B cell (primary cell): ENCODE measurements around the gene PTPRN2. TPM values are rescaled to one million over a fixed set of nuclear protein-coding genes. Genes with fewer than 3 reads are reported as not detected.

Experiments used
- ATAC-seq: fragments of 200-7000 bp; cut with Tn5 transposase; one replicate; pipeline ENCODE4 v1.10.0; 2021; ENCODE audit warnings: low read depth, mild to moderate bottlenecking, moderate number of reproducible peaks, moderate library complexity
- CTCF ChIA-PET: fragments of 350-600 bp; sonication (Branson Sonifier 250); formaldehyde crosslinking; loops from one replicate; lab custom pipeline; 2021; ENCODE audit warnings: antibody characterized with exemption, inconsistent platforms; lab: Charles Lee
- POLR2A ChIA-PET: fragments of 350-600 bp; sonication (Branson Sonifier 250); formaldehyde crosslinking; loops from one replicate; lab custom pipeline; 2021; ENCODE audit warnings: antibody characterized with exemption; lab: Charles Lee
- DNase-seq: peaks from one replicate; pipeline ENCODE4 v3.0.0; 2013
- H2AFZ ChIP-seq: 2 replicates; pipeline ENCODE4 v1.6.1; 2012; ENCODE audit warnings: mild to moderate bottlenecking, low read depth, low read length; ENCODE audit not compliant: insufficient read depth, poor library complexity, severe bottlenecking
- H3K27ac ChIP-seq, 2 donors: 1 replicate in 1 of 2; 2 replicates in 1 of 2; pipeline ENCODE4 v1.5.1; 2012 to 2013; ENCODE audit warnings: low read length in 2 of 2, mild to moderate bottlenecking in 2 of 2, moderate library complexity in 1 of 2
- H3K27me3 ChIP-seq, 4 experiments: fragments of 200-600 bp in 1 of 4; sonication (generic) in 1 of 4; replicated peaks in 1 of 4; 1 replicate in 2 of 4; 2 replicates in 2 of 4; pipeline versions ENCODE4 v1.6.1 to v1.7.0; 2013 to 2016; ENCODE audit warnings: low read length in 3 of 4, mild to moderate bottlenecking in 2 of 4, mixed read lengths in 1 of 4, moderate library complexity in 1 of 4; ENCODE audit not compliant: insufficient read depth in 4 of 4, control insufficient read depth in 3 of 4; ENCODE audit errors: control extremely low read depth in 1 of 4
- H3K36me3 ChIP-seq, 2 experiments: replicated peaks in 1 of 2; 1 replicate in 1 of 2; 2 replicates in 1 of 2; pipeline versions ENCODE4 v1.6.1 to v1.7.1; 2013; ENCODE audit warnings: low read length in 1 of 2; ENCODE audit not compliant: insufficient read depth in 2 of 2, control insufficient read depth in 1 of 2; ENCODE audit errors: control extremely low read depth in 1 of 2, extremely low read depth in 1 of 2
- H3K4me1 ChIP-seq, 2 donors: fragments of 200-600 bp in 1 of 2; sonication (generic) in 1 of 2; 1 replicate in 1 of 2; 2 replicates in 1 of 2; pipeline versions ENCODE4 v1.5.1 to v1.6.1; 2013 to 2017; ENCODE audit warnings: low read length in 2 of 2; ENCODE audit not compliant: control insufficient read depth in 2 of 2, insufficient read depth in 2 of 2
- H3K4me2 ChIP-seq: replicated peaks from 2 replicates; pipeline ENCODE3; 2012; ENCODE audit warnings: mild to moderate bottlenecking, low read depth, low read length; ENCODE audit not compliant: poor library complexity, severe bottlenecking
- H3K4me3 ChIP-seq, 5 experiments: fragments of 200-600 bp in 1 of 5; sonication (generic) in 1 of 5; 1 replicate in 3 of 5; 2 replicates in 2 of 5; pipeline versions ENCODE4 v1.5.1 to v1.7.0; 2011 to 2016; ENCODE audit warnings: low read length in 4 of 5, mild to moderate bottlenecking in 4 of 5, low read depth in 2 of 5, control low read depth in 1 of 5, moderate library complexity in 1 of 5; ENCODE audit not compliant: insufficient read depth in 1 of 5; ENCODE audit errors: control extremely low read depth in 1 of 5, extremely low read depth in 1 of 5
- H3K79me2 ChIP-seq: fragments of 200-600 bp; sonication (generic); one replicate; pipeline ENCODE4 v1.6.0; 2016; ENCODE audit warnings: low read length; ENCODE audit not compliant: control insufficient read depth, insufficient read depth
- H3K9ac ChIP-seq: fragments of 200-600 bp; sonication (generic); 2 replicates; pipeline ENCODE4 v1.6.1; 2017; ENCODE audit warnings: mild to moderate bottlenecking, low read length, moderate library complexity
- H3K9me3 ChIP-seq, 3 donors: one replicate each; pipeline versions ENCODE4 v1.6.1 to v1.7.1; 2013; ENCODE audit warnings: low read length in 2 of 3; ENCODE audit not compliant: control insufficient read depth in 2 of 3, insufficient read depth in 1 of 3; ENCODE audit errors: control extremely low read depth in 1 of 3
- H4K20me1 ChIP-seq: 2 replicates; pipeline ENCODE4 v1.6.0; 2012; ENCODE audit warnings: mild to moderate bottlenecking, low read length; ENCODE audit not compliant: insufficient read depth, control insufficient read depth, poor library complexity, severe bottlenecking
- H3K27ac Mint-ChIP-seq: one replicate; pipeline ENCODE4 v1.8.0; 2021; ENCODE audit warnings: mixed read lengths
- H3K27me3 Mint-ChIP-seq: one replicate; pipeline ENCODE4 v1.8.0; 2021; ENCODE audit warnings: mixed read lengths
- H3K4me1 Mint-ChIP-seq: one replicate; pipeline ENCODE4 v1.8.0; 2021; ENCODE audit warnings: mixed read lengths
- H3K4me3 Mint-ChIP-seq: one replicate; pipeline ENCODE4 v1.8.0; 2021; ENCODE audit warnings: mixed read lengths
- H3K9me3 Mint-ChIP-seq: one replicate; pipeline ENCODE4 v1.8.0; 2022; ENCODE audit warnings: mixed read lengths; ENCODE audit not compliant: insufficient read depth
- EZH2 ChIP-seq: IDR thresholded peaks from 2 replicates; pipeline ENCODE4 v1.6.1; 2012; ENCODE audit warnings: borderline replicate concordance, low read depth, mild to moderate bottlenecking, moderate library complexity, low read length; ENCODE audit not compliant: insufficient read depth, poor library complexity, severe bottlenecking
- WGBS: methylation state at CpG from one replicate; pipeline ENCODE4 v1.1.5; 2013; ENCODE audit warnings: missing lambda C conversion rate; ENCODE audit not compliant: insufficient coverage; 5-methylcytosine and 5-hydroxymethylcytosine counted together
- intact Hi-C: fragments of 100-400 bp; cut with micrococcal nuclease; formaldehyde crosslinking; loops from one replicate; pipeline ENCODE4 v1.10.0; 2022
- polyA plus RNA-seq: library from polyadenylated mRNA; depleted of rRNA; stranded (reverse); fragments of >200 nt; gene quantifications from 2 replicates; pipeline ENCODE4 v1.2.3, GENCODE V29; 2012
- total RNA-seq, 2 donors: library from RNA; stranded (reverse); fragments of 120-200 nt in 1 of 2; gene quantifications; 1 replicate in 1 of 2; 2 replicates in 1 of 2; pipeline versions ENCODE4 v1.2.3 to v1.2.4, GENCODE V29; 2013 to 2022
- TF ChIP-seq, protein P1 (sequence below): fragments of 200-600 bp; IDR thresholded peaks from one replicate; pipeline ENCODE4 v1.8.0; 2022; ENCODE audit warnings: antibody characterized with exemption, mild to moderate bottlenecking

PTPRN2 gene
- total and polyA plus RNA-seq, 2 donors (not counting 1 experiment from before 2014, with no cell fraction given) = 2.0 to 5.0 TPM

DNA sequence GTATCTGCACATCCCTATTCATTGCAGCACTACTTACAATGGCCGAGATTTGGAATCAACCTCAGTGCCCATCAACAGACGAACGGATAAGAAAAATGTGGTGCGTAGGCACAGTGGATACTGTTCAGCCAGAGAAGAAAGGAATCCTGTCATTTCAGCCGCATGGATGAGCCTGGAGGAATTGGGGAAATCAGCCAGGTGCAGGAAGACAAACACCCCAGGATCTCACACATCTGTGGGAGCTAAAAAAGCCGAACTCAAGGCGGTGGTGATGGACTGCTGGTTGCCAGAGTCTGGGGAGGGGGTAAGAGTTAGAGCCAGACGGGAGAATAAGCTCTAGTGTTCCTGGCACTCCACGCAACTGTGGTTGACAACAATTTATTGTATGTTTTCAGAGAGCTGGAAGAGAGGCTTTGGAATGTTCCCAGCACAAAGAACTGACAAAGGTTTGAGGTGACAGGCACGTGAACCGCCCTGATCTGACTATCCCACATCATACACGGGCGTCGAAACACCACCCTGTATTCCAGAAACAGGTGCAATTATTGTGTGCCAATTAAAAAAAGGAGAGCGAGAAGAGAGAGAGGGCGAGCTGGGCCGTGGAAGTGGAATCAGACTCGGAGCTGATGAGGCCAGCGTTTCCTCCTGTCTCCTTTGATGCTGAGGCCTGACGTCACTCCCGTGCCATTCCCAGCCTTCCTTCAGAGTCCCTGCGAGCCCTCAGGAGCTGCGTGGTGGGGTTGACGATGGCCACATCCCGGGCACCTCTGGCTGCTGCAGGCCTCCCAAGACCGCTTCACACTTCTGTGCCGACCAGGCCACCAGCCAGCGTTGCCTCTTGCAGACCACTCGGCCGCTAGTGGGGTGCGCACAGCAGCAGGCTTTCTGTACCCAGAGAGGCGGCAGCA, 1061.4 kb downstream of the PTPRN2 start:
- no peak for ATAC-seq
- no peak overlapping the region for H3K4me3 ChIP-seq
- no peak overlapping the region for H3K4me3 Mint-ChIP-seq
- no peaks in the 10 kb centered on the region for H3K4me1 Mint-ChIP-seq
- no peaks in the 10 kb centered on the region for H3K4me1 ChIP-seq
- no peak overlapping the region for H3K27ac ChIP-seq
- DNase-seq = no peak
- no peak overlapping the region for H3K27ac Mint-ChIP-seq
- 83% methylated on average over 30 of the region's 32 CpGs for WGBS
- no peak overlapping the region for H3K4me2 ChIP-seq
- H3K9me3 ChIP-seq = peaks cover 0 to 33% (median 0%) of the 10 kb centered on the region in 3 donors
- intact Hi-C loops = no loop called here
- H2AFZ ChIP-seq = no peak overlapping the region
- H3K27me3 Mint-ChIP-seq = peaks cover 3% of the 10 kb centered on the region
- CTCF ChIA-PET = no interaction called here
- no peaks in the 10 kb centered on the region for H3K36me3 ChIP-seq
- TF ChIP-seq, protein P1, sequence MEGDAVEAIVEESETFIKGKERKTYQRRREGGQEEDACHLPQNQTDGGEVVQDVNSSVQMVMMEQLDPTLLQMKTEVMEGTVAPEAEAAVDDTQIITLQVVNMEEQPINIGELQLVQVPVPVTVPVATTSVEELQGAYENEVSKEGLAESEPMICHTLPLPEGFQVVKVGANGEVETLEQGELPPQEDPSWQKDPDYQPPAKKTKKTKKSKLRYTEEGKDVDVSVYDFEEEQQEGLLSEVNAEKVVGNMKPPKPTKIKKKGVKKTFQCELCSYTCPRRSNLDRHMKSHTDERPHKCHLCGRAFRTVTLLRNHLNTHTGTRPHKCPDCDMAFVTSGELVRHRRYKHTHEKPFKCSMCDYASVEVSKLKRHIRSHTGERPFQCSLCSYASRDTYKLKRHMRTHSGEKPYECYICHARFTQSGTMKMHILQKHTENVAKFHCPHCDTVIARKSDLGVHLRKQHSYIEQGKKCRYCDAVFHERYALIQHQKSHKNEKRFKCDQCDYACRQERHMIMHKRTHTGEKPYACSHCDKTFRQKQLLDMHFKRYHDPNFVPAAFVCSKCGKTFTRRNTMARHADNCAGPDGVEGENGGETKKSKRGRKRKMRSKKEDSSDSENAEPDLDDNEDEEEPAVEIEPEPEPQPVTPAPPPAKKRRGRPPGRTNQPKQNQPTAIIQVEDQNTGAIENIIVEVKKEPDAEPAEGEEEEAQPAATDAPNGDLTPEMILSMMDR = no peak
- no peak for TF ChIP-seq EZH2
- POLR2A ChIA-PET = no interaction called here
- H3K27me3 ChIP-seq = no peaks in the 10 kb centered on the region
- H3K79me2 ChIP-seq = no peaks in the 10 kb centered on the region
- H3K9ac ChIP-seq = no peak overlapping the region
- H3K9me3 Mint-ChIP-seq = peaks cover 2% of the 10 kb centered on the region
- H4K20me1 ChIP-seq = no peaks in the 10 kb centered on the region

DNA sequence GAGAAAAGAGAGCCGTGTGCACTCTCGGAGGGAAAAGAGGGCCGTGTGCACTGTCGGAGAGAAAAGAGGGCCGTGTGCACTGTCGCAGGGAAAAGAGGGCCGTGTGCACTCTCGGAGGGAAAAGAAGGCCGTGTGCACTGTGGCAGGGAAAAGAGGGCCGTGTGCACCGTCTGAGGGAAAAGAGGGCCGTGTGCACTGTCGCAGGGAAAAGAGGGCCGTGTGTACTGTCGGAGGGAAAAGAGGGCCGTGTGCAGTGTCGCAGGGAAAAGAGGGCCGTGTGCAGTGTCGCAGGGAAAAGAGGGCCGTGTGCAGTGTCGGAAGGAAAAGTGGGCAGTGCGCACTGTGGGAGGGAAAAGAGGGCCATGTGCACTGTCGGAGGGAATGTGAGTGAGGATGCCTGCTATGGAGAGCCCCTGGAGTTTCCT, 1062.1 kb downstream of the PTPRN2 start:
- Histone ChIP-seq H3K9ac (no peak overlapping the region), H2AFZ (no peak overlapping the region), H4K20me1 (no peaks in the 10 kb centered on the region), H3K27ac (no peak overlapping the region), H3K27me3 (no peaks in the 10 kb centered on the region), H3K9me3 (peaks cover 0 to 33% (median 0%) of the 10 kb centered on the region in 3 donors), H3K4me1 (no peaks in the 10 kb centered on the region), H3K4me3 (no peak overlapping the region), H3K4me2 (no peak overlapping the region), H3K79me2 (no peaks in the 10 kb centered on the region), H3K36me3 (no peaks in the 10 kb centered on the region)
- ChIA-PET POLR2A (no interaction called here), CTCF (no interaction called here)
- intact Hi-C loops = no loop called here
- TF ChIP-seq EZH2 = no peak
- TF ChIP-seq, protein P1 = no peak
- Mint-ChIP-seq H3K27me3 (peaks cover 3% of the 10 kb centered on the region), H3K27ac (no peak overlapping the region), H3K4me3 (no peak overlapping the region), H3K4me1 (no peaks in the 10 kb centered on the region), H3K9me3 (peaks cover 2% of the 10 kb centered on the region)
- WGBS = 91% methylated on average over 21 of the region's 23 CpGs
- DNase-seq = no peak
- ATAC-seq = no peak
